SK-N-SH (cell line): ENCODE data around the gene DDX42. TPM values are rescaled to one million over a fixed set of nuclear protein-coding genes. Genes with fewer than 3 reads are reported as not detected.

ENCODE experiments used
- CTCF ChIA-PET: fragments of 300-600, 350-600 bp; formaldehyde crosslinking; extraction: SDS; loops from one replicate; lab custom pipeline; 2021; lab: Yijun Ruan, JAX
- POLR2A ChIA-PET: fragments of 350-600 bp; sonication (Branson Sonifier 250); formaldehyde crosslinking; extraction: SDS; loops from one replicate; lab custom pipeline; 2020; ENCODE audit warnings: antibody characterized with exemption, inconsistent platforms; lab: Yijun Ruan, JAX
- DNase-seq: peaks from one replicate; pipeline ENCODE4 v3.0.0; 2012
- H2AFZ ChIP-seq: fragments of 200-600 bp; sonication (generic); 2 replicates; pipeline ENCODE4 v1.8.1; 2016; ENCODE audit warnings: antibody characterized with exemption, mild to moderate bottlenecking, low read depth
- H3F3A ChIP-seq: fragments of 200-600 bp; sonication (generic); replicated peaks from 2 replicates; pipeline ENCODE3; 2016; ENCODE audit warnings: antibody characterized with exemption, mild to moderate bottlenecking; ENCODE audit not compliant: insufficient read depth
- H3K27ac ChIP-seq, 2 experiments: fragments of 200-500 bp in 1 of 2; fragments of 200-600 bp in 1 of 2; sonication (Bioruptor generic) in 1 of 2; sonication (generic), shearing (Covaris generic) in 1 of 2; 2 replicates each; pipeline versions ENCODE4 v1.5.1 to v1.6.1; 2014 to 2016; ENCODE audit warnings: low read depth in 2 of 2, inconsistent platforms in 1 of 2, low read length in 1 of 2, mild to moderate bottlenecking in 1 of 2, mixed read lengths in 1 of 2
- H3K27me3 ChIP-seq: fragments of 200-600 bp; sonication (generic), shearing (Covaris generic); 2 replicates; pipeline ENCODE4 v1.6.1; 2016; ENCODE audit warnings: mixed run types; ENCODE audit not compliant: insufficient read depth
- H3K36me3 ChIP-seq, 2 experiments: fragments of 200-500 bp in 1 of 2; fragments of 200-600 bp in 1 of 2; sonication (Bioruptor generic) in 1 of 2; sonication (generic) in 1 of 2; replicated peaks in 1 of 2; 2 replicates each; pipeline versions ENCODE3 to v1.5.1; 2014 to 2016; ENCODE audit warnings: low read length in 1 of 2, mild to moderate bottlenecking in 1 of 2; ENCODE audit not compliant: insufficient read depth in 2 of 2, control insufficient read depth in 1 of 2
- H3K4me1 ChIP-seq, 2 experiments: fragments of 200-500 bp in 1 of 2; fragments of 200-600 bp in 1 of 2; sonication (Bioruptor generic) in 1 of 2; sonication (generic), shearing (Covaris generic) in 1 of 2; 2 replicates each; pipeline versions ENCODE4 v1.5.1 to v1.6.1; 2014 to 2016; ENCODE audit warnings: low read depth in 1 of 2, low read length in 1 of 2, mixed run types in 1 of 2; ENCODE audit not compliant: insufficient read depth in 2 of 2, control insufficient read depth in 1 of 2
- H3K4me2 ChIP-seq: fragments of 200-600 bp; sonication (generic), shearing (Covaris generic); 2 replicates; pipeline ENCODE4 v1.6.1; 2017; ENCODE audit warnings: mixed run types
- H3K4me3 ChIP-seq, 2 experiments: fragments of 200-500 bp in 1 of 2; fragments of 200-600 bp in 1 of 2; sonication (Bioruptor generic) in 1 of 2; sonication (generic), shearing (Covaris generic) in 1 of 2; 2 replicates each; pipeline versions ENCODE4 v1.5.1 to v1.8.1; 2014 to 2016; ENCODE audit warnings: low read depth in 2 of 2, inconsistent platforms in 1 of 2, low read length in 1 of 2, mild to moderate bottlenecking in 1 of 2, mixed read lengths in 1 of 2, moderate library complexity in 1 of 2
- H3K79me2 ChIP-seq: fragments of 200-600 bp; sonication (generic); 2 replicates; pipeline ENCODE4 v1.8.1; 2017; ENCODE audit warnings: mild to moderate bottlenecking; ENCODE audit not compliant: insufficient read depth
- H3K9ac ChIP-seq: fragments of 200-600 bp; sonication (generic); 2 replicates; pipeline ENCODE4 v1.6.1; 2017; ENCODE audit warnings: mixed run types
- H3K9me2 ChIP-seq: fragments of 200-600 bp; sonication (generic); 2 replicates; pipeline ENCODE4 v1.6.1; 2017; ENCODE audit warnings: mixed run types
- H3K9me3 ChIP-seq: fragments of 200-600 bp; sonication (generic); 2 replicates; pipeline ENCODE4 v1.6.1; 2017; ENCODE audit warnings: mixed run types, mild to moderate bottlenecking, moderate library complexity
- H4K20me1 ChIP-seq: fragments of 200-600 bp; sonication (generic); 2 replicates; pipeline ENCODE4 v1.6.1; 2017; ENCODE audit warnings: mild to moderate bottlenecking, mixed run types; ENCODE audit not compliant: insufficient read depth
- ELF1 ChIP-seq: IDR thresholded peaks from 2 replicates; pipeline ENCODE4 v1.4.0; 2012
- EP300 ChIP-seq, 2 experiments: IDR thresholded peaks; 2 replicates each; pipeline versions ENCODE4 v1.4.0 to v1.6.1; 2012; ENCODE audit warnings: borderline replicate concordance in 1 of 2, low read depth in 1 of 2, low read length in 1 of 2
- FOSL2 ChIP-seq: IDR thresholded peaks from 2 replicates; pipeline ENCODE4 v1.4.0; 2012; ENCODE audit warnings: low read depth, mild to moderate bottlenecking, moderate library complexity, borderline replicate concordance
- FOXJ3 ChIP-seq: sonication (generic); formaldehyde crosslinking; IDR thresholded peaks from 2 replicates; pipeline ENCODE4 v1.5.1; 2020; ENCODE audit warnings: mild to moderate bottlenecking, missing genetic modification reagents
- JUND ChIP-seq: IDR thresholded peaks from 2 replicates; pipeline ENCODE4 v1.4.0; 2012
- MEF2A ChIP-seq: IDR thresholded peaks from 2 replicates; pipeline ENCODE4 v1.4.0; 2012; ENCODE audit warnings: low read depth, borderline replicate concordance
- MXI1 ChIP-seq: IDR thresholded peaks from 2 replicates; pipeline ENCODE4 v1.6.1; 2012; ENCODE audit warnings: mild to moderate bottlenecking, low read depth, low read length, improper control_type of control experiment
- NFIC ChIP-seq: IDR thresholded peaks from 2 replicates; pipeline ENCODE4 v1.4.0; 2012; ENCODE audit warnings: borderline replicate concordance
- NRF1 ChIP-seq: IDR thresholded peaks from 2 replicates; pipeline ENCODE4 v1.6.1; 2012; ENCODE audit warnings: low read depth, mild to moderate bottlenecking, low read length
- RAD21 ChIP-seq: IDR thresholded peaks from 2 replicates; pipeline ENCODE4 v1.6.1; 2012; ENCODE audit warnings: mild to moderate bottlenecking, low read length
- RFX5 ChIP-seq: IDR thresholded peaks from 2 replicates; pipeline ENCODE4 v1.6.1; 2012; ENCODE audit warnings: mild to moderate bottlenecking, improper control_type of control experiment, low read length
- RXRA ChIP-seq: IDR thresholded peaks from 2 replicates; pipeline ENCODE4 v1.4.0; 2012; ENCODE audit warnings: low read depth, mild to moderate bottlenecking, borderline replicate concordance
- SIN3A ChIP-seq: IDR thresholded peaks from 2 replicates; pipeline ENCODE4 v1.6.1; 2012; ENCODE audit warnings: low read depth, mild to moderate bottlenecking, low read length, moderate library complexity, borderline replicate concordance
- SMC3 ChIP-seq: IDR thresholded peaks from 2 replicates; pipeline ENCODE4 v1.6.1; 2012; ENCODE audit warnings: low read depth, low read length, improper control_type of control experiment
- TAF1 ChIP-seq: IDR thresholded peaks from 2 replicates; pipeline ENCODE4 v1.6.1; 2012; ENCODE audit warnings: low read depth, mild to moderate bottlenecking, low read length, moderate library complexity, borderline replicate concordance
- TCF12 ChIP-seq: IDR thresholded peaks from 2 replicates; pipeline ENCODE4 v1.4.0; 2012
- YY1 ChIP-seq: IDR thresholded peaks from 2 replicates; pipeline ENCODE4 v1.4.0; 2012; ENCODE audit warnings: low read depth, mild to moderate bottlenecking
- WGBS: methylation state at CpG from one replicate; pipeline ENCODE4 v1.1.6; 2017; ENCODE audit warnings: low lambda C conversion rate; 5-methylcytosine and 5-hydroxymethylcytosine counted together
- polyA plus RNA-seq, 3 experiments: library from polyadenylated mRNA; depleted of rRNA; stranded (reverse); fragments of >200 nt; gene quantifications; 2 replicates each; pipeline ENCODE4 v1.2.3, GENCODE V29; 2012
- TF ChIP-seq, protein P1 (sequence below): IDR thresholded peaks from 2 replicates; pipeline ENCODE4; 2012
- TF ChIP-seq, protein P2 (sequence below): IDR thresholded peaks from 2 replicates; pipeline ENCODE4 v1.6.1; 2012; ENCODE audit warnings: mild to moderate bottlenecking, low read depth, low read length, moderate library complexity
- TF ChIP-seq, protein P3 (sequence below): IDR thresholded peaks from 2 replicates; pipeline ENCODE4 v1.4.0; 2012; ENCODE audit warnings: low read depth, borderline replicate concordance
- TF ChIP-seq, protein P4 (sequence below): fragments of 150-350 bp; IDR thresholded peaks from 2 replicates; pipeline ENCODE4 v1.6.1; 2016; ENCODE audit warnings: mild to moderate bottlenecking, low read depth, low read length

DDX42 gene
- polyA plus RNA-seq, 1 of the 3 experiments (the other 2 are of a cell fraction): 115 TPM

DNA sequence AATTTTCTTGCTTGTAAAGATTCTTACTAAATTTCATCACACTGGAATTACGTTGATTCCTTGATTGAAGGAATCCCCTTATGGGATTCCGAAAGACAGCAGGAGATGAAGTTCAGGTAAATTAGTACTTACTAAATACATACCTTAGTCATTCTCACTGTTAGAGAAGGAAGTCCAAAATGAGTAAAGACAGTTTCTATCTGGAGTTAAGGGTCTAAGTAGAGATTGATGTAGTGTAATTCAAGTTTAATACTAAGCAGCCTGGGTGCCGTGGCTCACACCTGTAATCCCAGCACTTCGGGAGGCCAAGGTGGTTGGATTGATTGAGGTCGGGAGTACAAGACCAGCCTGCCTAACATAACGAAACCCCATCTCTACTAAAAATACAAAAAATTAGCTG is 9.6 kb downstream of the DDX42 start (continued):
- no peak for TF ChIP-seq NFIC

DNA sequence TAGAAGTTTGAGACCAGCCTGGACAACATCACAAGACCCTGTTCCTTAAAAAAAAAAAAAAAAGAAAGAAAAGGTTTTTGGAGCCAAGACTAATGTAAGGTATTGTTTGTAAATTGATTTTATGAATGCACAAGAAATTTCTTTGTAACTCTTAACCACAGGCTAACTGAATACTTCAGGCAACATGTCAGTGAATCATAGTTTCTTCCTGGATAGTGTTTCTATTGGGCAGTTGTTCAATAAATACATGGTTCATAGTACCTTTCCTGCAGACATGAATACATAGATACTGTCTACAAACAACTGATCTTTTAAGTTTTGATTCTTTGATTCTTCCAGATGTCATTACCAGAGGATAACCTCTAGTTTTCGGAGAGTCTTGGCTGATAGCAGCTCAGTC is 11.6 kb downstream of the DDX42 start:
- peaks cover 0 to 19% of the 10 kb centered on the region in 2 experiments; a peak in 3 of 4 replicates for H3K4me1 ChIP-seq
- no peaks in the 10 kb centered on the region for H3K9me2 ChIP-seq
- DNase-seq: no peak
- H2AFZ ChIP-seq: no peak overlapping the region
- H3K4me3 ChIP-seq: no peak overlapping the region
- peaks cover 29 to 74% of the 10 kb centered on the region in 2 experiments for H3K36me3 ChIP-seq
- TF ChIP-seq JUND: peak; percentile 44; the same call in 1 of the 2 replicates
- TF ChIP-seq, protein P1, sequence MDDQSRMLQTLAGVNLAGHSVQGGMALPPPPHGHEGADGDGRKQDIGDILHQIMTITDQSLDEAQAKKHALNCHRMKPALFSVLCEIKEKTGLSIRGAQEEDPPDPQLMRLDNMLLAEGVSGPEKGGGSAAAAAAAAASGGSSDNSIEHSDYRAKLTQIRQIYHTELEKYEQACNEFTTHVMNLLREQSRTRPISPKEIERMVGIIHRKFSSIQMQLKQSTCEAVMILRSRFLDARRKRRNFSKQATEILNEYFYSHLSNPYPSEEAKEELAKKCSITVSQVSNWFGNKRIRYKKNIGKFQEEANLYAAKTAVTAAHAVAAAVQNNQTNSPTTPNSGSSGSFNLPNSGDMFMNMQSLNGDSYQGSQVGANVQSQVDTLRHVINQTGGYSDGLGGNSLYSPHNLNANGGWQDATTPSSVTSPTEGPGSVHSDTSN: peak; percentile 15; the same call in 1 of the 2 replicates
- peak; percentile 43; the same call in 1 of the 2 replicates for TF ChIP-seq NFIC
- no peak for TF ChIP-seq SMC3
- peak; percentile 17; the same call in 1 of the 2 replicates for TF ChIP-seq TCF12
- peak; percentile 41; the same call in 1 of the 2 replicates for TF ChIP-seq FOSL2
- TF ChIP-seq, protein P2, sequence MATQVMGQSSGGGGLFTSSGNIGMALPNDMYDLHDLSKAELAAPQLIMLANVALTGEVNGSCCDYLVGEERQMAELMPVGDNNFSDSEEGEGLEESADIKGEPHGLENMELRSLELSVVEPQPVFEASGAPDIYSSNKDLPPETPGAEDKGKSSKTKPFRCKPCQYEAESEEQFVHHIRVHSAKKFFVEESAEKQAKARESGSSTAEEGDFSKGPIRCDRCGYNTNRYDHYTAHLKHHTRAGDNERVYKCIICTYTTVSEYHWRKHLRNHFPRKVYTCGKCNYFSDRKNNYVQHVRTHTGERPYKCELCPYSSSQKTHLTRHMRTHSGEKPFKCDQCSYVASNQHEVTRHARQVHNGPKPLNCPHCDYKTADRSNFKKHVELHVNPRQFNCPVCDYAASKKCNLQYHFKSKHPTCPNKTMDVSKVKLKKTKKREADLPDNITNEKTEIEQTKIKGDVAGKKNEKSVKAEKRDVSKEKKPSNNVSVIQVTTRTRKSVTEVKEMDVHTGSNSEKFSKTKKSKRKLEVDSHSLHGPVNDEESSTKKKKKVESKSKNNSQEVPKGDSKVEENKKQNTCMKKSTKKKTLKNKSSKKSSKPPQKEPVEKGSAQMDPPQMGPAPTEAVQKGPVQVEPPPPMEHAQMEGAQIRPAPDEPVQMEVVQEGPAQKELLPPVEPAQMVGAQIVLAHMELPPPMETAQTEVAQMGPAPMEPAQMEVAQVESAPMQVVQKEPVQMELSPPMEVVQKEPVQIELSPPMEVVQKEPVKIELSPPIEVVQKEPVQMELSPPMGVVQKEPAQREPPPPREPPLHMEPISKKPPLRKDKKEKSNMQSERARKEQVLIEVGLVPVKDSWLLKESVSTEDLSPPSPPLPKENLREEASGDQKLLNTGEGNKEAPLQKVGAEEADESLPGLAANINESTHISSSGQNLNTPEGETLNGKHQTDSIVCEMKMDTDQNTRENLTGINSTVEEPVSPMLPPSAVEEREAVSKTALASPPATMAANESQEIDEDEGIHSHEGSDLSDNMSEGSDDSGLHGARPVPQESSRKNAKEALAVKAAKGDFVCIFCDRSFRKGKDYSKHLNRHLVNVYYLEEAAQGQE: no peak
- H3K79me2 ChIP-seq: peaks cover 100% of the 10 kb centered on the region
- H3K27me3 ChIP-seq: no peaks in the 10 kb centered on the region
- H3K9ac ChIP-seq: no peak overlapping the region
- H4K20me1 ChIP-seq: peaks cover 84% of the 10 kb centered on the region
- peaks cover 13% of the 10 kb centered on the region for H3F3A ChIP-seq
- no peaks in the 10 kb centered on the region for H3K9me3 ChIP-seq
- 85% methylated on average over 1 of the region's 1 CpG for WGBS
- ChIA-PET POLR2A (no interaction called here), CTCF (interaction anchor here (1.1 to 4.3 kb wide), 5 partner anchors 11 to 49 kb away, joined by 3 to 26 read pairs (median 4); partner anchors contain the start of genes CCDC47 and DDX42)
- H3K4me2 ChIP-seq: peak overlapping the region; percentile 25
- peak overlapping the region in 1 of 2 experiments; percentile 60; a peak in 2 of 4 replicates for H3K27ac ChIP-seq

DNA sequence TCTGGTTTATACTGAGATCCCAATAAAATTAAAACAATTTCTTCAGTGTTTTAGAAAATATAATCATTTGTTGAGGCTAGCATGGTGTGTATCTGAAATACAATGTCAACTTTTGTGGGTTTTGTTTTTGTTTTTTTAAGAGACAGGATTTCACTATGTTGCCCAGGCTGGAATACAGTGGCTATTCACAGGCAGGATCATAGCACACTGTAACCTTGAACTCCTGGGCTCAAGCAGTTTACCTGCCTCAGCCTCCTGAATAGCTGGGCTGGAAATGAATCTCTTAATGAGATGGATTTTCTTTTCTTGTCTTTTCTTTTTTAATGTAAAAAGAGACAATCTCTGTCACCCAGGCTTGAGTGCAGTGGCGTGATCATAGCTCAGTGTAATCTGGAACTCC is 12.1 kb downstream of the DDX42 start:
- ChIA-PET CTCF (interaction anchor here (1.1 to 4.3 kb wide), 6 partner anchors 10 to 48 kb away, joined by 3 to 26 read pairs (median 4); partner anchors contain the start of genes CCDC47 and DDX42), POLR2A (no interaction called here)
- peaks cover 0 to 16% of the 10 kb centered on the region in 2 experiments; a peak in 2 of 4 replicates for H3K4me1 ChIP-seq
- no peaks in the 10 kb centered on the region for H3K27me3 ChIP-seq
- WGBS: 95% methylated on average over 1 of the region's 1 CpG
- H3K9me3 ChIP-seq: no peaks in the 10 kb centered on the region
- peak overlapping the region in 1 of 2 experiments; percentile 60; a peak in 1 of 4 replicates for H3K27ac ChIP-seq
- no peak overlapping the region for H2AFZ ChIP-seq
- H3K79me2 ChIP-seq: peaks cover 100% of the 10 kb centered on the region
- H3K4me3 ChIP-seq: no peak overlapping the region
- no peaks in the 10 kb centered on the region for H3K9me2 ChIP-seq
- no peak for DNase-seq
- peaks cover 83% of the 10 kb centered on the region for H4K20me1 ChIP-seq
- peaks cover 29 to 77% of the 10 kb centered on the region in 2 experiments for H3K36me3 ChIP-seq
- H3K9ac ChIP-seq: no peak overlapping the region
- H3F3A ChIP-seq: peaks cover 13% of the 10 kb centered on the region
- H3K4me2 ChIP-seq: no peak overlapping the region
- TF ChIP-seq EP300 (IDR thresholded peaks at IDR 0.05; ENCODE audit: borderline replicate concordance in 1 of 2, low read depth in 1 of 2, low read length in 1 of 2) (no peak), RXRA (no peak), TAF1 (no peak), RFX5 (no peak), MEF2A (no peak), SMC3 (no peak), MXI1 (no peak), RAD21 (no peak), TCF12 (no peak), FOXJ3 (CRISPR knock-in tag) (no peak), NRF1 (no peak), ELF1 (no peak), YY1 (no peak), SIN3A (no peak)
- TF ChIP-seq, protein P3, sequence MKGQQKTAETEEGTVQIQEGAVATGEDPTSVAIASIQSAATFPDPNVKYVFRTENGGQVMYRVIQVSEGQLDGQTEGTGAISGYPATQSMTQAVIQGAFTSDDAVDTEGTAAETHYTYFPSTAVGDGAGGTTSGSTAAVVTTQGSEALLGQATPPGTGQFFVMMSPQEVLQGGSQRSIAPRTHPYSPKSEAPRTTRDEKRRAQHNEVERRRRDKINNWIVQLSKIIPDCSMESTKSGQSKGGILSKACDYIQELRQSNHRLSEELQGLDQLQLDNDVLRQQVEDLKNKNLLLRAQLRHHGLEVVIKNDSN: no peak
- TF ChIP-seq, protein P4, sequence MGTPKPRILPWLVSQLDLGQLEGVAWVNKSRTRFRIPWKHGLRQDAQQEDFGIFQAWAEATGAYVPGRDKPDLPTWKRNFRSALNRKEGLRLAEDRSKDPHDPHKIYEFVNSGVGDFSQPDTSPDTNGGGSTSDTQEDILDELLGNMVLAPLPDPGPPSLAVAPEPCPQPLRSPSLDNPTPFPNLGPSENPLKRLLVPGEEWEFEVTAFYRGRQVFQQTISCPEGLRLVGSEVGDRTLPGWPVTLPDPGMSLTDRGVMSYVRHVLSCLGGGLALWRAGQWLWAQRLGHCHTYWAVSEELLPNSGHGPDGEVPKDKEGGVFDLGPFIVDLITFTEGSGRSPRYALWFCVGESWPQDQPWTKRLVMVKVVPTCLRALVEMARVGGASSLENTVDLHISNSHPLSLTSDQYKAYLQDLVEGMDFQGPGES: no peak
